Hematopoietic multipotent progenitor cell treated with erythropoietin and hydrocortisone succinate and interleukin-3 and kit ligand, for 6 days (in vitro differentiated cells): ENCODE data around the gene CRACDL.

Experiments used
- DNase-seq: peaks from one replicate; pipeline ENCODE4 v3.0.0-alpha.2; 2015

CRACDL gene

DNA sequence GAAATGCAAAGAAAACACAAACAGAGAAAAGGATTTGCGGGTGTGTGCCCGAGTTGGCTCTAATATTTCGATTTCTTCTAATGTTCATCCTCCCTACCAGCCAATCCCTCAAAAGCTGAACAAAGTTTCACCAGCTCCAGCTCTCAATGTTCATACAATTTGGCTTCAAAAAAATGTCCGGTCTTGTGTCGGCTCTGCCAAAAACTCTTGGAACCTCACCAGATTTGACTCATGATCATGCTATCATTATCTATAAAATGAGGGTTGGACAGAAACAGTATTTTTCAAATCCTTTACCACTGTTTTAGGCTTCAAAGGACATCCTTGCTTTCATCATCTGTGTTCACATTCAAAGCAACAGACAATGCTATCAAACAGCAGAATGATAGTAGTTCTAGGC lies 88.2 kb downstream of the CRACDL start:
- DNase-seq = no peak

- DNase-seq = no peak
These were observed 90.0 kb downstream of the CRACDL start for GRCh38 chr2:98846041-98846440.

DNA sequence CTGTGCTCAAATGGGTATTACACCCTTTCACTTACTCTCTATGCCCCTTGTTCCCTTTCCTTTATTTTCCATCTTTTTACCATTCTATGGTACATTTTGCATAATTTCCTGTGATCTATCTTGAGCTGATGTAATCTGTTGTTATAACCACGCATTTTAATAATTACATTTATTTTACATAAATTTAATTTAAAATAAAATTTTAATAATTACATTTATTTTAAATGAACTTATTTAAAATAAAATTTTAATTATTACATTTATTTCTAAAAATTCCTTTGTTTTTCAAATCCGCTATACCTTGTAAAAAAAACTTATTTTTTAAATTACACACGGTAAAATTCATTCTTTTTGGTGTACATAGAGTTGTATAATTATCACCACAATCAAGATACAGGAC lies 93.9 kb downstream of the CRACDL start:
- no peak for DNase-seq

DNA sequence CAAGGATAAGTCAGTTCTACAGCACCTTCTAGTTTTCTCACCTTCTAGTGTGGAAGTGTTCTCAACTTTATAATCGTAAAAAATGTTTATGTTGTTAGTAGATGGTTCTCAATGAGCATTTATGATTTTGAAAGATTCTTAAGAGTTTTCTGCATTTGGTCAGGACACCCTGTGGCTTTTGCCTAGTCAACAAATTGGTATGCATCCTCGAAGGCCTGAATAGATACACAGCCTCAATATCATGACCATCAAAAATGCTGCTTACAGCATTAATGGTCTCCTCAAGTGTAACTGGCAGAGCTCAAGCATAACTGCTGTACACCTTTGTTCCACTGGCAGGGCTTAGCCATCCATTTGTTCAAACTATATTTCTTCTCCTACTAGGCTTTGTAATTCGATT lies 96.7 kb downstream of the CRACDL start:
- no peak for DNase-seq

DNA sequence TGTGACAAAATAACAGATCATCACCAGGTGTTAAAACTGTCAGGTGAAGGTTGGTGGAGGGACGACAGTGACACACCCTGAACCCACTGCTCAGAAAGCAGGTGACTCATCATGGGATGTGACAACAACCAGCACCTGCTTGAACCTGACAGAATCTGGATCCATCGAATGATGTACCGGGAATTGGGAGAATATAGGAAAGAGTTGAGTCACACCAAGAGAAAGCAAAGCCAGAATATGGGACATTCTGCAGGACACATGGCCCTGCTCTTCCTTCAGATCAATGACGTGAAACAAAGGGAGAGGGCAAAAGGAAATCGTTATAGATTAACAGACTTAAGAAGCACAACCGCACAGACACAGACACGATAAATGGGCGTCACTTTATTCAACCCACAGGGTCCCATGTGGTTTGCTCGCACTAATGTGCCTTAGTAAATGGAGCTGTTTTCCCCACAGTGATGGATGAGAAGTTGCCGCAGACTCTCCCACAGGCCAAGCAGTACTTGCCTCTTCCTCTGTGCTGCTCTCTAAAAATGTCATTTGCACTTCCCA lies 100.1 kb downstream of the CRACDL start:
- no peak for DNase-seq

- DNase-seq = no peak
These were observed 102.1 kb downstream of the CRACDL start for GRCh38 chr2:98833917-98834263.

GRCh38 chr2:98833172-98833916 lies 102.7 kb downstream of the CRACDL start:
- DNase-seq = no peak

DNA sequence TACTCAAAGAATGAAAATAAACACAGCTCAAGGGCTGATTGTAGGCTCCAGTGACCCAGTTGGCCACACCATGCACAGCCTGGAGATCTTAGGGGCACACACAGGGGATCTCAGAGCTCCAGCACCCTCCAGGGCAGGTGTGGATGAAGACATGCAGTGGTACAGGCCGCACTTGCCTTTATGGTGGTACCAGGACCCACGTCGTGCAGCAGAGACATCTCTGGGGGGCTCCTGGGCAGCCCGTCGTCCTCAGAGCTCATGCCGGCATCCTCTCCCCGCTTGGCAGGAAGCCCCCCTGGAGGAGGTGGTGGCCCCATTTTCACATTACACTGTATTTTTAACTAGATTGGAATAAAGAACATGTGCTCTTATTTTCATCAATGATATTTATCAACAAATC lies 103.9 kb downstream of the CRACDL start:
- no peak for DNase-seq

DNA sequence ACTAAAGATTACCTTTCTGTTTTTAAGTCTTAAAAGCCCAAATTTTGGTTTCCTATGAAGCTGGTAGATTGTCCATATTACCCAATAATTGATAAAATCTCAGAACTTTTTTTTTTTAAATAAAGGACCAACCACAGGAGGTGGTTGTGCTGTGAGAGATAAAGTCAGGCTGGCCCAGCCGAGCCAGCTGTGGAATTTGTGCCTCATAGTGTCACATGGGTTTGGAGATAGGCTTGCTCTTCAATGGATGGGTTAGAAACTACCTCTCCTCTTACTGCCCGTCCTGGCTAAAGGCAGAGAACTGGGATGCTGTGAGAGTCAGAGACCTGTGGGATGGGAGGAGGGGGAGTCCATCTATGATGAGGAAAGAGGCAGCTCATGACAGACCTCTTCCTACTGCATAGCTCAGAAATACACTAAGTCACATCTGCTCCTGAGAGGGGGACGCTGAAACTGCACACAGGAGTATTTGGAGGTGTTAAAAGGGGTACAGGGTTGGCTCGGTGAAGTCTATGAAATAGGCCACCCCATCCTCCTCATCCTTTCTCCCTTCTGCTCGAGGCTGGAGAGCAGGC lies 105.4 kb downstream of the CRACDL start:
- peak; percentile 80 for DNase-seq

DNA sequence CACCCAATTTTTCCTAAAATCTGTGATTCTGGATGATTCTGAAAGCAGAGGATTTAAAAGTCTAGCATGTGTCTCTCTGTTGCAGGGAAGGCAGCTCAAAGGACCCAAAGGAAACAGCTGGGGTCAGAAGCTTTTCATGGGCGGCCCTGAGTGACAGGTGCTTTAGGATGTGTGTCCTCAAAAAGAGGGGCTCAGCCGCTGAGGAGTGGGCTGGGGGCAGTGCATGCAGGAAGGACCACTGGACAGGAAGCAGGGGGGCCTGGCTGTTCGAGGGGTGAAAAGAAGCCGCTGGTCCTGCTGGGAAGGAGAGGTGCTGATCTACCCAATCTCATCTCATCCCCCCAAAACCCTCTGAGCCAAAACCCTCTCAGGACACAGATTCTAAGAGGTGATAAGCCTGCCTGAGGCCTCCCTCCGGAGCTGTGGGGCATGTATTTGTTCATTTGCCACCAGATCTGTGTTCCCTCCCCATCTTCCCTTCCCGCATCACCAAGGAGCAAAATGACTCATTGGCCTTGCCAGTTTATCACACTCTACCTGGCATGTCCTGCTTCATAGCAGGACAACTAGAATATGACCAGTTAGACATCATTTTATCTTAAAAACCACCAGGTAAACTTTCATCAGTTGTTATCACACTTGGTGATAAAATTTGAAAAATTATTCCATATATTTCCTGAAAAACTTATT lies 106.3 kb downstream of the CRACDL start:
- no peak for DNase-seq

DNA sequence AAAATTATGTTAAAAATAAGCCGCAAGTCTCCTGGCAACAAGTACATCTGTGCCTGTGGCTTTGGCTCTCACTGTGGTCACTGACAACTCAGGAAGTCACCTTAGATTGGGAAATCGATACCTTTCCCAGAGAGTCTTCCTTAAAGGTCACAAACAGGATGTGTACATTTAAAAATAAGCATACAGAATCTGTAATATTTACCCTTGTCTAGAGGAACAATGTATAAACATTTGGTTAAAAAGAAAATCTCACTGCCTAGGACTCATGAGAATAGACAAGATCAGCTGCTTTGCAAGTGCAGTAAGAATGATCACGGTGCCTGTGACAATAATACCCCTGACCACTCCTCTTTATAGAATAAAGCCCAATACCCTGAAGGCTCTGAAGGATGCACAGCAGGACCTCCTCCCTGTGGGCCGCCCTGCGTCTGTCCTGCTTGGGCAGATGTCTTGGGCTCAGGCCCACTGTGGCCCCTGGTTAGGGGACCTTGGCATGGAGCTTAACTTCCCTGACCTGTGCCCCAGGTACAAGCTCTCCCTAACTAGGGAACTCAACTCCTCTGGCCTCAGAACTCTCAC lies 107.1 kb downstream of the CRACDL start:
- DNase-seq = peak; percentile 27

GRCh38 chr2:98828369-98828744 lies 107.7 kb downstream of the CRACDL start:
- no peak for DNase-seq

- DNase-seq = no peak
These were observed 108.2 kb downstream of the CRACDL start for GRCh38 chr2:98827625-98828368.

DNA sequence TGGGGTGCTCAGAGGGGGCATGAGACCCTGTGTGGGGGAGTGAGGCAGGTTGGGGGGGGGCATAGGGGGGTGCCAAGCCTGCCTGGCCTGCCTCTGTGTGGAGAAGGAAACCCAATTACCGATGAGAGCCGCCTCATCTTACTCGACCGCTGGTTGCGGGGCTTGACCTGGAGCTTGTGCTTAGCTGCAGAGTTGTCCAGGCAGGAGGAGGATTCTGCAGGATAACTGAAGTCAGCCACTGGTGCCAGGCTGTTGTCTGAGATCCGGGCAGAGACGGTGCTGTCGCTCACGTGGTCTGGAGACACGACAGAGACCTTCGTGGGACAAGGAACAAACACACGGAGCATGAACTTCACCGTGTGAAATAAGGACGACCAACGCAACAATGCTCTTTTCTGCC lies 109.2 kb downstream of the CRACDL start:
- no peak for DNase-seq

GRCh38 chr2:98825858-98826257 lies 110.2 kb downstream of the CRACDL start:
- no peak for DNase-seq

DNA sequence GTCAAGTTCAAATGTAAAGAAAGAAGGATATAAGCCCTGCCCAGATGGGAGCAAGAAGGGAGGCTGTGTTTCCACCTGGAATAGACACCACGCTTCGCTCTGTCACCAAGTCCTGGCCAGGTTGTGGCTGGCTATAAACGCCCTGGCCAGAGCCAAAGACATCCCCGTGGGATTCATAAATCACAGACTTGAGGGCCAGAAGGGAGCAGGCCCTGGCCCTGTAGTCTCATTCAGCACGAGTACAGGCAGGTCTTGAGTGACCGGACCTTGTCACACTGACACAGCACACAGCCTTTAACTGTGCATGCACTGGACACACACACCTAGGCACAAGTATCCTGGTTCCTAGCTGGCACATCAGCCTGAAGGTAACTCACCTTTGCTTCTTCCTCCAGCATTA lies 110.6 kb downstream of the CRACDL start:
- DNase-seq = no peak

DNA sequence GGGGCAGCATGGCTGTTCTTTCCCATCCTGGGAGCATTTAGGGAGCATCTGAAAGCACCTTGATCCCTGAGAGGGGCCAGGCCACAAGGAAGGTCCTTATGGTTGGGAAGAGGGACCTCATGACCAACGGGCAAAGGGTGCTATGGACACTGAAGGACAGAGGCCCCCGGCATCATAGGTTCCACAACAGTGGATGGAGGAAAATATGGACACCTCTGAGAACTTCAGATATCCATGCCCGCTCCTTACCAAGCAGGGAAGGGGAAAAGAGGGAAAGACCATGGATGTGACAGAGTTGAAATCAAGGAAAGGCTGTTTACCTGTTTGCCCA lies 111.0 kb downstream of the CRACDL start:
- no peak for DNase-seq

DNA sequence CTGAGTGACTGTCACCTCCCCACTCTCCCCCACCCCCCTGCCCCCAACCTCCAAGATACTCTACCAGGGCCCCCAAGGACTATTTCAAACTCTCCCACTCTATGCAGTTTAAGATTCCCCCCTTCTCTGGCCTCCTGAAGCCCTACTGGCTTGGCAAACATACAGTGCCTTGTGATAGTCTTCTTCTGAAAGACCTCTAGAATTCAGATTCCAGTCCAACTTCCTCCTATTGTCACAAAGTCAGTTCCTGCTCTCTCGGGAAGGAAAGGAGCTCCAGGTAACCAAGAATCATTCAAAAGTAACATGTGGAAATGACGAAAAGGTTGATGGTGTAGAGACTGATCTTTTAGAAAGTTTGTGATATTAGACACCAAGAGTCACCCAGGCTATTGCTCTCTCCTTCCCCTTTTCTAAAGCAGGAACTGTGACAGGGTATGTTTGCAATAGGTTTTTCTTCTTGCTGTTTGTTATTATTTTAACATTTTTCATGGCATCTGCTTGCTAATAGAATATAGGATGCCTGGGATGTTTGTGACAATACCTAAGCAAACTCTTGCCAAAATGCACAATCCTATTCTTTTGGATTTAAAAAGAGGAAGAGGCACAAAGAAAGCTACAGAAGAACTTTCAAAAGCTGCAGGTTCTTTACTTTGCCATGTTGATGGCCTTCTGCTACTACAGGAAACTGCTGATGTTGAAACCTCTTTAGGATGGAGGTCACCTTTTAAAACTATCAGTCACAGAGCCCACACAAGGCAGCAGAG lies 111.6 kb downstream of the CRACDL start:
- peak; percentile 35 for DNase-seq

- no peak for DNase-seq
These were observed 112.5 kb downstream of the CRACDL start for GRCh38 chr2:98823196-98824170.

GRCh38 chr2:98822301-98823164 lies 113.5 kb downstream of the CRACDL start:
- peak; percentile 61 for DNase-seq
